H1 (cell line): ENCODE measurements around the gene GRK3. TPM values are rescaled to one million over a fixed set of nuclear protein-coding genes. Genes with fewer than 3 reads are reported as not detected.

Source experiments
- ASH2L ChIP-seq: fragments of 200-600, 300-600 bp; sonication (generic); IDR thresholded peaks from one replicate; pipeline ENCODE4 v1.7.1; 2017; ENCODE audit warnings: low read length
- HDAC6 ChIP-seq: IDR thresholded peaks from one replicate; pipeline ENCODE4 v1.7.1; 2012; ENCODE audit warnings: low read depth, mild to moderate bottlenecking, inconsistent platforms, low read length, moderate library complexity
- JUN ChIP-seq: IDR thresholded peaks from 2 replicates; pipeline ENCODE4 v1.6.1; 2011; ENCODE audit warnings: low read depth, mild to moderate bottlenecking, improper control_type of control experiment, low read length
- TAF1 ChIP-seq: IDR thresholded peaks from 2 replicates; pipeline ENCODE4 v1.6.1; 2011; ENCODE audit warnings: mild to moderate bottlenecking, low read depth, low read length
- polyA plus RNA-seq, 7 experiments: library from polyadenylated mRNA; depleted of rRNA in 3 of 7; stranded (reverse) in 5 of 7; unstranded in 2 of 7; fragments of >200 nt in 5 of 7; fragments of 200-250 nt in 2 of 7; gene quantifications; 1 replicate in 5 of 7; 2 replicates in 1 of 7; 4 replicates in 1 of 7; pipeline versions ENCODE4 v1.2.1 to v1.2.3, GENCODE V29; 2011 to 2013; ENCODE audit warnings: missing spikeins in 2 of 7, mixed read lengths in 2 of 7
- total RNA-seq: library from RNA; stranded (reverse); fragmentation: NEBNext Ultra II Directional; extraction: Animal tissue kit (Norgen Biotek cat#: 25700); gene quantifications from 2 replicates; pipeline ENCODE4 v1.2.1, GENCODE V29; 2021
- TF ChIP-seq, protein P1 (sequence below): IDR thresholded peaks from 2 replicates; pipeline ENCODE4 v1.6.1; 2011; ENCODE audit warnings: low read depth, mild to moderate bottlenecking, low read length; ENCODE audit not compliant: insufficient read depth

GRK3 gene
- total and polyA plus RNA-seq, 2 of the 8 experiments (the other 6 are each of a cell fraction or from before 2014, with no cell fraction given), result 7.5 to 35.3 TPM

DNA sequence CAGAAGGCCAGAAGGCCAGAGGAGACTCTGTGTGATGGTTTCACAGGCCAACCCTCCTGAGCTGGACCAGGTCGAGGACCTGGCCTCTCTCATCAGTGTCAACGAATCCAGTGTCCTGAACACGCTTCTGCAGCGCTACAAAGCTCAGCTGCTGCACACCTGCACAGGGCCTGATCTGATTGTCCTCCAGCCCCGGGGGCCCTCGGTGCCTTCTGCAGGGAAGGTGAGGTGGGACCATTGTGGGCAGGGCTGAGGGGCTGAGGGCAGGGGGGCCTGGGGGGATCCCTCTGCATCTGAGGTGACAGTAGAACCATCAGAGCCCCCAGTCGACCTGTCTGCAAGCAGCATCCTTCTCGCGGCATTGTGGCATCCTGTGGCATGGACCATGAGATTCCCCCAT lies 207.8 kb downstream of the GRK3 start (continued):
- TF ChIP-seq, protein P1, sequence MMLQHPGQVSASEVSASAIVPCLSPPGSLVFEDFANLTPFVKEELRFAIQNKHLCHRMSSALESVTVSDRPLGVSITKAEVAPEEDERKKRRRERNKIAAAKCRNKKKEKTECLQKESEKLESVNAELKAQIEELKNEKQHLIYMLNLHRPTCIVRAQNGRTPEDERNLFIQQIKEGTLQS, result no peak
- no peak for TF ChIP-seq JUN
- no peak for TF ChIP-seq ASH2L
- TF ChIP-seq HDAC6, result no peak
- TF ChIP-seq TAF1, result no peak
